GM23338 (cell line): Measurements from ENCODE around the gene PRPH2. TPM values are rescaled to one million over a fixed set of nuclear protein-coding genes. Genes with fewer than 3 reads are reported as not detected.

Experiments
- ATAC-seq: fragments of 200-7000 bp; cut with Tn5 transposase; 3 replicates; pipeline ENCODE4 v1.9.1; 2020
- DNase-seq: peaks from one replicate; pipeline ENCODE4 v3.0.0-alpha.2; 2015; ENCODE audit warnings: low spot score
- H2AFZ ChIP-seq: fragments of 200-600 bp; sonication (generic); 2 replicates; pipeline ENCODE4 v1.8.0; 2016; ENCODE audit warnings: antibody characterized with exemption, mild to moderate bottlenecking, moderate library complexity
- H3F3A ChIP-seq: fragments of 200-600 bp; sonication (generic); replicated peaks from 2 replicates; pipeline ENCODE4 v1.8.0; 2017; ENCODE audit warnings: antibody characterized with exemption, mixed run types, low read depth
- H3K27ac ChIP-seq: fragments of 200-600 bp; sonication (generic); 2 replicates; pipeline ENCODE4 v1.6.1; 2016; ENCODE audit warnings: low read depth
- H3K27me3 ChIP-seq: fragments of 200-600 bp; sonication (generic); 2 replicates; pipeline ENCODE4 v1.8.0; 2016; ENCODE audit warnings: mild to moderate bottlenecking, mixed run types, moderate library complexity; ENCODE audit not compliant: insufficient read depth
- H3K36me3 ChIP-seq: fragments of 200-600 bp; sonication (generic); 2 replicates; pipeline ENCODE4 v1.8.0; 2016; ENCODE audit warnings: mild to moderate bottlenecking; ENCODE audit not compliant: insufficient read depth
- H3K4me1 ChIP-seq: fragments of 200-600 bp; sonication (generic); 2 replicates; pipeline ENCODE4 v1.8.0; 2016; ENCODE audit warnings: mild to moderate bottlenecking, moderate library complexity; ENCODE audit not compliant: insufficient read depth
- H3K4me2 ChIP-seq: fragments of 200-600 bp; sonication (generic); 2 replicates; pipeline ENCODE4 v1.7.1; 2017; ENCODE audit warnings: mixed run types
- H3K4me3 ChIP-seq: fragments of 200-600 bp; sonication (generic); 2 replicates; pipeline ENCODE4 v1.6.1; 2016; ENCODE audit warnings: mixed run types
- H3K79me2 ChIP-seq: fragments of 200-600 bp; sonication (generic); replicated peaks from 2 replicates; pipeline ENCODE4 v1.8.0; 2017; ENCODE audit warnings: mild to moderate bottlenecking; ENCODE audit not compliant: insufficient read depth
- H3K9me2 ChIP-seq: fragments of 200-600 bp; sonication (generic); 2 replicates; pipeline ENCODE4 v1.8.0; 2017; ENCODE audit not compliant: insufficient read depth
- H4K20me1 ChIP-seq: fragments of 200-600 bp; sonication (generic); replicated peaks from 2 replicates; pipeline ENCODE4 v1.8.0; 2017; ENCODE audit warnings: mild to moderate bottlenecking; ENCODE audit not compliant: insufficient read depth
- H3K27ac Mint-ChIP-seq: 2 replicates; pipeline ENCODE4 v1.8.0; 2020; ENCODE audit warnings: inconsistent platforms, mild to moderate bottlenecking, moderate library complexity, mixed read lengths
- H3K27me3 Mint-ChIP-seq: 3 replicates; pipeline ENCODE4 v1.8.0; 2022; ENCODE audit warnings: low read depth, mild to moderate bottlenecking, moderate library complexity, mixed read lengths, inconsistent platforms; ENCODE audit not compliant: insufficient read depth, poor library complexity
- H3K36me3 Mint-ChIP-seq: 3 replicates; pipeline ENCODE4 v1.8.0; 2021; ENCODE audit warnings: low read depth, mild to moderate bottlenecking, inconsistent platforms, moderate library complexity, mixed read lengths
- H3K4me1 Mint-ChIP-seq: 3 replicates; pipeline ENCODE4 v1.8.0; 2020; ENCODE audit warnings: mild to moderate bottlenecking, inconsistent platforms, mixed read lengths
- H3K4me3 Mint-ChIP-seq: 3 replicates; pipeline ENCODE4 v1.8.0; 2021; ENCODE audit warnings: moderate library complexity, mild to moderate bottlenecking, inconsistent platforms, mixed read lengths
- H3K9me3 Mint-ChIP-seq: 3 replicates; pipeline ENCODE4 v1.8.0; 2020; ENCODE audit warnings: moderate library complexity, mild to moderate bottlenecking, inconsistent platforms, mixed read lengths
- CREB1 ChIP-seq: fragments of 250-450 bp; sonication (Bioruptor Pico); IDR thresholded peaks from 2 replicates; pipeline ENCODE4 v1.5.0; 2020; ENCODE audit warnings: low read depth, mild to moderate bottlenecking, moderate library complexity
- EZH2 ChIP-seq: fragments of 200-600 bp; sonication (generic); IDR thresholded peaks from one replicate; pipeline ENCODE4 v1.8.0; 2017; ENCODE audit warnings: antibody characterized with exemption, mild to moderate bottlenecking, low read depth; ENCODE audit not compliant: unreplicated experiment
- EZH2phosphoT487 ChIP-seq: fragments of 200-600 bp; sonication (generic); IDR thresholded peaks from one replicate; pipeline ENCODE4 v1.8.1; 2018; ENCODE audit warnings: antibody characterized with exemption; ENCODE audit not compliant: unreplicated experiment
- JUNB ChIP-seq: IDR thresholded peaks from one replicate; pipeline ENCODE4 v1.6.1; 2016; ENCODE audit warnings: antibody characterized with exemption; ENCODE audit not compliant: unreplicated experiment
- NANOG ChIP-seq: IDR thresholded peaks from 2 replicates; pipeline ENCODE4 v1.6.1; 2016; ENCODE audit warnings: antibody characterized with exemption, borderline replicate concordance
- POLR2AphosphoS5 ChIP-seq: IDR thresholded peaks from 2 replicates; pipeline ENCODE4 v1.6.1; 2016; ENCODE audit warnings: antibody characterized with exemption, low read depth
- STAT1 ChIP-seq: IDR thresholded peaks from one replicate; pipeline ENCODE4 v1.6.1; 2016; ENCODE audit warnings: antibody characterized with exemption; ENCODE audit not compliant: unreplicated experiment
- ZNF114 ChIP-seq: fragments of 250-450 bp; sonication (Bioruptor Pico); IDR thresholded peaks from 2 replicates; pipeline ENCODE4 v1.5.0; 2020; ENCODE audit warnings: mild to moderate bottlenecking, moderate library complexity
- ZNF331 ChIP-seq: fragments of 250-450 bp; sonication (Bioruptor Pico); IDR thresholded peaks from 2 replicates; pipeline ENCODE4 v1.5.0; 2020; ENCODE audit warnings: low read depth, mild to moderate bottlenecking, moderate library complexity
- polyA plus RNA-seq: library from polyadenylated mRNA; unstranded; fragments of >200 nt; fragmentation: Nextera tagmentation; extraction: Ambion mirVana; gene quantifications from 2 replicates; pipeline ENCODE4 v1.2.1, GENCODE V29; 2016
- total RNA-seq: library from RNA; depleted of rRNA; stranded (reverse); fragments of >200 nt; shearing (Covaris generic); gene quantifications from 2 replicates; pipeline ENCODE4 v1.2.3, GENCODE V29; 2014
- TF ChIP-seq, protein P1 (sequence below): fragments of 250-450 bp; sonication (Bioruptor Pico); IDR thresholded peaks from 2 replicates; pipeline ENCODE4 v1.5.0; 2020; ENCODE audit warnings: mild to moderate bottlenecking, moderate library complexity
- TF ChIP-seq, protein P2 (sequence below), 2 experiments: fragments of 200-600 bp in 1 of 2; sonication (generic) in 1 of 2; conservative IDR thresholded peaks; 2 replicates each; pipeline versions ENCODE4 v1.5.1 to v1.6.1; 2016 to 2017; ENCODE audit warnings: antibody characterized with exemption in 2 of 2, low read depth in 2 of 2, mild to moderate bottlenecking in 2 of 2, moderate library complexity in 1 of 2
- TF ChIP-seq, protein P3 (sequence below): IDR thresholded peaks from one replicate; pipeline ENCODE4 v1.6.1; 2018; ENCODE audit warnings: antibody characterized with exemption; ENCODE audit not compliant: unreplicated experiment
- TF ChIP-seq, protein P4 (sequence below): IDR thresholded peaks from 2 replicates; pipeline ENCODE4 v1.6.1; 2016; ENCODE audit warnings: antibody characterized with exemption

PRPH2 gene
- total and polyA plus RNA-seq, 2 experiments from 2014 or later = 0.50 to 0.52 TPM

- peaks cover 53% of the 10 kb centered on the region for H3K36me3 Mint-ChIP-seq
- Histone ChIP-seq H3K4me2 (no peak overlapping the region), H3K36me3 (peaks cover 36% of the 10 kb centered on the region; the same call in 1 of the 2 replicates), H2AFZ (no peak overlapping the region), H3K27me3 (no peaks in the 10 kb centered on the region), H3K79me2 (no peaks in the 10 kb centered on the region), H3F3A (no peaks in the 10 kb centered on the region), H4K20me1 (no peaks in the 10 kb centered on the region), H3K27ac (no peak overlapping the region), H3K4me1 (no peaks in the 10 kb centered on the region), H3K9me2 (no peaks in the 10 kb centered on the region), H3K4me3 (no peak overlapping the region)
- DNase-seq (no peak), ATAC-seq (no peak)
- H3K4me1 Mint-ChIP-seq = no peaks in the 10 kb centered on the region
- H3K4me3 Mint-ChIP-seq = no peak overlapping the region
- H3K27me3 Mint-ChIP-seq = peaks cover 2% of the 10 kb centered on the region
- H3K27ac Mint-ChIP-seq = no peak overlapping the region
- TF ChIP-seq, protein P1, sequence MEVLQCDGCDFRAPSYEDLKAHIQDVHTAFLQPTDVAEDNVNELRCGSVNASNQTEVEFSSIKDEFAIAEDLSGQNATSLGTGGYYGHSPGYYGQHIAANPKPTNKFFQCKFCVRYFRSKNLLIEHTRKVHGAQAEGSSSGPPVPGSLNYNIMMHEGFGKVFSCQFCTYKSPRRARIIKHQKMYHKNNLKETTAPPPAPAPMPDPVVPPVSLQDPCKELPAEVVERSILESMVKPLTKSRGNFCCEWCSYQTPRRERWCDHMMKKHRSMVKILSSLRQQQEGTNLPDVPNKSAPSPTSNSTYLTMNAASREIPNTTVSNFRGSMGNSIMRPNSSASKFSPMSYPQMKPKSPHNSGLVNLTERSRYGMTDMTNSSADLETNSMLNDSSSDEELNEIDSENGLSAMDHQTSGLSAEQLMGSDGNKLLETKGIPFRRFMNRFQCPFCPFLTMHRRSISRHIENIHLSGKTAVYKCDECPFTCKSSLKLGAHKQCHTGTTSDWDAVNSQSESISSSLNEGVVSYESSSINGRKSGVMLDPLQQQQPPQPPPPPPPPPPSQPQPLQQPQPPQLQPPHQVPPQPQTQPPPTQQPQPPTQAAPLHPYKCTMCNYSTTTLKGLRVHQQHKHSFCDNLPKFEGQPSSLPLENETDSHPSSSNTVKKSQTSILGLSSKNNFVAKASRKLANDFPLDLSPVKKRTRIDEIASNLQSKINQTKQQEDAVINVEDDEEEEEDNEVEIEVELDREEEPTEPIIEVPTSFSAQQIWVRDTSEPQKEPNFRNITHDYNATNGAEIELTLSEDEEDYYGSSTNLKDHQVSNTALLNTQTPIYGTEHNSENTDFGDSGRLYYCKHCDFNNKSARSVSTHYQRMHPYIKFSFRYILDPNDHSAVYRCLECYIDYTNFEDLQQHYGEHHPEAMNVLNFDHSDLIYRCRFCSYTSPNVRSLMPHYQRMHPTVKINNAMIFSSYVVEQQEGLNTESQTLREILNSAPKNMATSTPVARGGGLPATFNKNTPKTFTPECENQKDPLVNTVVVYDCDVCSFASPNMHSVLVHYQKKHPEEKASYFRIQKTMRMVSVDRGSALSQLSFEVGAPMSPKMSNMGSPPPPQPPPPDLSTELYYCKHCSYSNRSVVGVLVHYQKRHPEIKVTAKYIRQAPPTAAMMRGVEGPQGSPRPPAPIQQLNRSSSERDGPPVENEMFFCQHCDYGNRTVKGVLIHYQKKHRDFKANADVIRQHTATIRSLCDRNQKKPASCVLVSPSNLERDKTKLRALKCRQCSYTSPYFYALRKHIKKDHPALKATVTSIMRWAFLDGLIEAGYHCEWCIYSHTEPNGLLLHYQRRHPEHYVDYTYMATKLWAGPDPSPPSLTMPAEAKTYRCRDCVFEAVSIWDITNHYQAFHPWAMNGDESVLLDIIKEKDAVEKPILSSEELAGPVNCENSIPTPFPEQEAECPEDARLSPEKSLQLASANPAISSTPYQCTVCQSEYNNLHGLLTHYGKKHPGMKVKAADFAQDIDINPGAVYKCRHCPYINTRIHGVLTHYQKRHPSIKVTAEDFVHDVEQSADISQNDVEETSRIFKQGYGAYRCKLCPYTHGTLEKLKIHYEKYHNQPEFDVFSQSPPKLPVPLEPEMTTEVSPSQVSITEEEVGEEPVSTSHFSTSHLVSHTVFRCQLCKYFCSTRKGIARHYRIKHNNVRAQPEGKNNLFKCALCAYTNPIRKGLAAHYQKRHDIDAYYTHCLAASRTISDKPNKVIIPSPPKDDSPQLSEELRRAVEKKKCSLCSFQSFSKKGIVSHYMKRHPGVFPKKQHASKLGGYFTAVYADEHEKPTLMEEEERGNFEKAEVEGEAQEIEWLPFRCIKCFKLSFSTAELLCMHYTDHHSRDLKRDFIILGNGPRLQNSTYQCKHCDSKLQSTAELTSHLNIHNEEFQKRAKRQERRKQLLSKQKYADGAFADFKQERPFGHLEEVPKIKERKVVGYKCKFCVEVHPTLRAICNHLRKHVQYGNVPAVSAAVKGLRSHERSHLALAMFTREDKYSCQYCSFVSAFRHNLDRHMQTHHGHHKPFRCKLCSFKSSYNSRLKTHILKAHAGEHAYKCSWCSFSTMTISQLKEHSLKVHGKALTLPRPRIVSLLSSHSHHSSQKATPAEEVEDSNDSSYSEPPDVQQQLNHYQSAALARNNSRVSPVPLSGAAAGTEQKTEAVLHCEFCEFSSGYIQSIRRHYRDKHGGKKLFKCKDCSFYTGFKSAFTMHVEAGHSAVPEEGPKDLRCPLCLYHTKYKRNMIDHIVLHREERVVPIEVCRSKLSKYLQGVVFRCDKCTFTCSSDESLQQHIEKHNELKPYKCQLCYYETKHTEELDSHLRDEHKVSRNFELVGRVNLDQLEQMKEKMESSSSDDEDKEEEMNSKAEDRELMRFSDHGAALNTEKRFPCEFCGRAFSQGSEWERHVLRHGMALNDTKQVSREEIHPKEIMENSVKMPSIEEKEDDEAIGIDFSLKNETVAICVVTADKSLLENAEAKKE (CRISPR knock-in tag) = no peak
- TF ChIP-seq ZNF114 (no peak), ZNF331 (CRISPR knock-in tag) (no peak), JUNB (no peak), CREB1 (CRISPR knock-in tag) (no peak), NANOG (no peak), EZH2phosphoT487 (no peak), POLR2AphosphoS5 (no peak), EZH2 (no peak), STAT1 (no peak)
- TF ChIP-seq, protein P2, sequence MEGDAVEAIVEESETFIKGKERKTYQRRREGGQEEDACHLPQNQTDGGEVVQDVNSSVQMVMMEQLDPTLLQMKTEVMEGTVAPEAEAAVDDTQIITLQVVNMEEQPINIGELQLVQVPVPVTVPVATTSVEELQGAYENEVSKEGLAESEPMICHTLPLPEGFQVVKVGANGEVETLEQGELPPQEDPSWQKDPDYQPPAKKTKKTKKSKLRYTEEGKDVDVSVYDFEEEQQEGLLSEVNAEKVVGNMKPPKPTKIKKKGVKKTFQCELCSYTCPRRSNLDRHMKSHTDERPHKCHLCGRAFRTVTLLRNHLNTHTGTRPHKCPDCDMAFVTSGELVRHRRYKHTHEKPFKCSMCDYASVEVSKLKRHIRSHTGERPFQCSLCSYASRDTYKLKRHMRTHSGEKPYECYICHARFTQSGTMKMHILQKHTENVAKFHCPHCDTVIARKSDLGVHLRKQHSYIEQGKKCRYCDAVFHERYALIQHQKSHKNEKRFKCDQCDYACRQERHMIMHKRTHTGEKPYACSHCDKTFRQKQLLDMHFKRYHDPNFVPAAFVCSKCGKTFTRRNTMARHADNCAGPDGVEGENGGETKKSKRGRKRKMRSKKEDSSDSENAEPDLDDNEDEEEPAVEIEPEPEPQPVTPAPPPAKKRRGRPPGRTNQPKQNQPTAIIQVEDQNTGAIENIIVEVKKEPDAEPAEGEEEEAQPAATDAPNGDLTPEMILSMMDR (conservative IDR thresholded peaks at IDR 0.05; ENCODE audit: low read depth in 2 of 2) = no peak
- TF ChIP-seq, protein P3, sequence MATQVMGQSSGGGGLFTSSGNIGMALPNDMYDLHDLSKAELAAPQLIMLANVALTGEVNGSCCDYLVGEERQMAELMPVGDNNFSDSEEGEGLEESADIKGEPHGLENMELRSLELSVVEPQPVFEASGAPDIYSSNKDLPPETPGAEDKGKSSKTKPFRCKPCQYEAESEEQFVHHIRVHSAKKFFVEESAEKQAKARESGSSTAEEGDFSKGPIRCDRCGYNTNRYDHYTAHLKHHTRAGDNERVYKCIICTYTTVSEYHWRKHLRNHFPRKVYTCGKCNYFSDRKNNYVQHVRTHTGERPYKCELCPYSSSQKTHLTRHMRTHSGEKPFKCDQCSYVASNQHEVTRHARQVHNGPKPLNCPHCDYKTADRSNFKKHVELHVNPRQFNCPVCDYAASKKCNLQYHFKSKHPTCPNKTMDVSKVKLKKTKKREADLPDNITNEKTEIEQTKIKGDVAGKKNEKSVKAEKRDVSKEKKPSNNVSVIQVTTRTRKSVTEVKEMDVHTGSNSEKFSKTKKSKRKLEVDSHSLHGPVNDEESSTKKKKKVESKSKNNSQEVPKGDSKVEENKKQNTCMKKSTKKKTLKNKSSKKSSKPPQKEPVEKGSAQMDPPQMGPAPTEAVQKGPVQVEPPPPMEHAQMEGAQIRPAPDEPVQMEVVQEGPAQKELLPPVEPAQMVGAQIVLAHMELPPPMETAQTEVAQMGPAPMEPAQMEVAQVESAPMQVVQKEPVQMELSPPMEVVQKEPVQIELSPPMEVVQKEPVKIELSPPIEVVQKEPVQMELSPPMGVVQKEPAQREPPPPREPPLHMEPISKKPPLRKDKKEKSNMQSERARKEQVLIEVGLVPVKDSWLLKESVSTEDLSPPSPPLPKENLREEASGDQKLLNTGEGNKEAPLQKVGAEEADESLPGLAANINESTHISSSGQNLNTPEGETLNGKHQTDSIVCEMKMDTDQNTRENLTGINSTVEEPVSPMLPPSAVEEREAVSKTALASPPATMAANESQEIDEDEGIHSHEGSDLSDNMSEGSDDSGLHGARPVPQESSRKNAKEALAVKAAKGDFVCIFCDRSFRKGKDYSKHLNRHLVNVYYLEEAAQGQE = no peak
- TF ChIP-seq, protein P4, sequence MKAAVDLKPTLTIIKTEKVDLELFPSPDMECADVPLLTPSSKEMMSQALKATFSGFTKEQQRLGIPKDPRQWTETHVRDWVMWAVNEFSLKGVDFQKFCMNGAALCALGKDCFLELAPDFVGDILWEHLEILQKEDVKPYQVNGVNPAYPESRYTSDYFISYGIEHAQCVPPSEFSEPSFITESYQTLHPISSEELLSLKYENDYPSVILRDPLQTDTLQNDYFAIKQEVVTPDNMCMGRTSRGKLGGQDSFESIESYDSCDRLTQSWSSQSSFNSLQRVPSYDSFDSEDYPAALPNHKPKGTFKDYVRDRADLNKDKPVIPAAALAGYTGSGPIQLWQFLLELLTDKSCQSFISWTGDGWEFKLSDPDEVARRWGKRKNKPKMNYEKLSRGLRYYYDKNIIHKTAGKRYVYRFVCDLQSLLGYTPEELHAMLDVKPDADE = no peak
- peaks cover 5% of the 10 kb centered on the region; the same call in 1 of the 3 replicates for H3K9me3 Mint-ChIP-seq
Observed at GRCh38 chr6:42692137-42692911, 30.1 kb downstream of the PRPH2 start.
